Measurements from ENCODE around the gene RUSF1.
"Not testable (repeated sequence)": the region's sequence is repeated elsewhere in the genome, so short reads cannot be mapped to it uniquely, and the experiment has no call there.

Gene RUSF1

DNA sequence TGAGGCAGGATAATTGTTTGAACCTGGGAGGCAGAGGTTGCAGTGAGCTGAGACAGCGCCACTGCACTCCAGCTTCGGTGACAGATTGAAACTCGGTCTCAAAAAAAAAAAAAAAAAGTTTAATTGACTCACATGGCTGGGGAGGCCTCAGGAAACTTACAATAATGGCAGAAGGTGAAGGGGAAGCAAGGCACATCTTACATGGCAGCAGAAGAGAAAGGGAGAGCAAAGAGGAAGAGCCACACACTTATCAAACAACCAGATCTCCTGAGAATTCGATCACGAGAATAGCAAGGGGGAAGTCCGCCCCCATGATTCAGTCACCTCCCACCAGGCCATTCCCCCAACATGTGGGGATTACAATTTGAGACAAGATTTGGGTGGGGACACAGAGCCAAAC lies 62.3 kb downstream of the RUSF1 start:
- not testable (repeated sequence) for DNase-seq

DNA sequence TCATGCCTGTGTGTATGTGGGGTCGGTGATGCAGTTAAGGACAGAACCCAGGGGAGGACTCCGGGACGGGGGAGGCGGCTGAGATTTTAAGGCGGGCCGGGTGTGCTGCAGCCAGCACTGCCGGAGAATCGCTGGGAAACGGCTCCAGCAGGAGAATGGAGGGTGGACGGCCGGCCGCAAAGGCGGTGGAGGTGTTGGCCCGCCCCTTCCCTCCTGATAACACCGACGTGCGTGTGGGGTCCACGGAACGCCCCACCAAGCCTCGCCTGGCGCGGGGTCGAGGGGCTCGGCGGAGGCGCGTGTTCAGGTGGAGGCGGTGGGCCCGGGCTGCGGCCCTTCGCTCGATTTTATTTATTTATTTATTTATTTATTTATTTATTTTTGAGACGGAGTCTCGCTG lies 66.2 kb downstream of the RUSF1 start:
- DNase-seq, result no peak

DNA sequence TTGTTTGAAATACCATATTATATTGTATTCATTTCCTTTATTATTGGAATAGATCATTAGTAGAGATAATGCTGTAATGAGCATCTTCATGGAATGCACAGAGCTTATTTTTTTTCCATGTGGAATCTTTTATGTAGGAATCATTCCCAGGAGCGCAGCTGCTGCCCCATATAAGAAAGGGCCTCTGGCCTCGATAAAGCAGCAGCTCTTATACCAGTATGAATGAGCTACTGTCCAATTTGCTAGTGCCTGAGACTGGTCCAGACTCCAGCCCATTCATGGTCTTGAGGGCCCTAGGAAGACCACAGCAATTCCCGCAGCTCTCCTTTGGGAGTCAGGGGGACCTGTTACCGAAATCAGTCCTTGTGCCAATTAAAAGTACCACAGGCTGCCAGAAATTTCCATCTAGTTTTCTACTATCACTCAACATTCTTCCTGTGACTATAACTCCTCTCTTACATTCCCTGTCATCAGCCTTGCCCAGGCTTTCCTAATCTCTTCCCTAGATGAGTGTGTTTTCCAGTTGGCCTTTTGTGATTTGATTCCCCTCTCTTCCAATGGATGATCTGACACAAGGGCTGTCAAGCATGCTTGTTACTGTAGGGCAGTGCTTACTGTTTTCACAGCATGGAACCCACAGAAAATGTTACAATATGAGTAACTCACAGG lies 67.5 kb downstream of the RUSF1 start:
- no peak for DNase-seq

DNA sequence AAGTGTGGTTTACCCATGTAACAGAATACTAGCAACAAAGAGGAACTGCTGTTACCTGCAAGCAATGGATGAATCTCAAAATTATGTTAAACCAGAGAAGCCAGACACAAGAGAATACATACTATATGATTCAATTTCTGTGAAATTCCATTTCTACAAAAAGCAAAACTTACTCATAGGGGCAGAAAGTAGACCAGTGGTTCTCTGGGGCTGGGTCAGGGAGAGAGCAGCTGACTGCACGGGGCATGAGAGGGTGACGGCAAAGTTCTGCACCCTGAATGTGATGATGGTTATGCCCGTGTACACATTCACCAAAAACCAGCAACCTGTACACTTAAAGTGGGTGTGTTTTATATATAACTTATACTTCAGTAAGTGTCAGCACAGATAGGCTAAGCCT lies 68.7 kb downstream of the RUSF1 start:
- DNase-seq, result no peak
